RWPE2 (cell line): ENCODE results near the gene CLSTN2.

Source experiments
- ATAC-seq: fragments of 200-7000 bp; cut with Tn5 transposase; 3 replicates; pipeline ENCODE4 v1.9.1; 2021; ENCODE audit warnings: low read depth
- DNase-seq: peaks from one replicate; pipeline ENCODE4 v3.0.0-alpha.2; 2020; ENCODE audit warnings: low spot score
- H3K27ac ChIP-seq: fragments of 450-650 bp; 2 replicates; pipeline ENCODE4 v1.5.1; 2017; ENCODE audit warnings: mild to moderate bottlenecking; ENCODE audit not compliant: poor library complexity, severe bottlenecking
- H3K27me3 ChIP-seq: fragments of 250-450 bp; sonication (Bioruptor Pico); 2 replicates; pipeline ENCODE4 v1.5.1; 2021; ENCODE audit warnings: mild to moderate bottlenecking, moderate library complexity; ENCODE audit not compliant: insufficient read depth, poor library complexity, severe bottlenecking
- H3K36me3 ChIP-seq: fragments of 250-450 bp; sonication (Bioruptor Pico); 2 replicates; pipeline ENCODE4 v1.5.1; 2020; ENCODE audit warnings: low read depth, mild to moderate bottlenecking, moderate library complexity
- H3K4me1 ChIP-seq: fragments of 250-450 bp; sonication (Bioruptor Pico); 2 replicates; pipeline ENCODE4 v1.5.1; 2021; ENCODE audit warnings: mild to moderate bottlenecking, moderate library complexity; ENCODE audit not compliant: insufficient read depth, poor library complexity, severe bottlenecking
- H3K4me3 ChIP-seq: fragments of 250-450 bp; sonication (Bioruptor Pico); 2 replicates; pipeline ENCODE4 v1.5.1; 2021; ENCODE audit warnings: mild to moderate bottlenecking, moderate library complexity; ENCODE audit not compliant: severe bottlenecking
- H3K9me3 ChIP-seq: fragments of 250-450 bp; sonication (Bioruptor Pico); 2 replicates; pipeline ENCODE4 v1.5.1; 2021; ENCODE audit warnings: mild to moderate bottlenecking, moderate library complexity; ENCODE audit not compliant: severe bottlenecking
- CTCF ChIP-seq: fragments of 450-650 bp; IDR thresholded peaks from one replicate; pipeline ENCODE4 v1.5.1; 2017; ENCODE audit warnings: mild to moderate bottlenecking, moderate library complexity; ENCODE audit not compliant: poor library complexity, severe bottlenecking

The CLSTN2 gene

GRCh38 chr3:140244893-140245292 is 309.9 kb downstream of the CLSTN2 start:
- no peak for TF ChIP-seq CTCF
- no peak for DNase-seq

GRCh38 chr3:140246578-140246977 is 311.6 kb downstream of the CLSTN2 start:
- DNase-seq (no peak), ATAC-seq (no peak)
- no peak overlapping the region for H3K27ac ChIP-seq
- H3K36me3 ChIP-seq: no peaks in the 10 kb centered on the region
- no peaks in the 10 kb centered on the region for H3K9me3 ChIP-seq
- no peaks in the 10 kb centered on the region for H3K27me3 ChIP-seq
- no peak for TF ChIP-seq CTCF
- no peak overlapping the region for H3K4me3 ChIP-seq
- H3K4me1 ChIP-seq: no peaks in the 10 kb centered on the region

More at GRCh38 chr3:140244893-140245292, 309.9 kb downstream of the CLSTN2 start:
- no peaks in the 10 kb centered on the region for H3K27me3 ChIP-seq
- no peaks in the 10 kb centered on the region for H3K4me1 ChIP-seq
- no peaks in the 10 kb centered on the region for H3K9me3 ChIP-seq
- H3K4me3 ChIP-seq: no peak overlapping the region
- no peak; the same call in 2 of the 3 replicates for ATAC-seq
- H3K27ac ChIP-seq: no peak overlapping the region
- no peaks in the 10 kb centered on the region for H3K36me3 ChIP-seq

GRCh38 chr3:140247775-140248174 is 312.8 kb downstream of the CLSTN2 start:
- no peak for TF ChIP-seq CTCF
- Histone ChIP-seq H3K9me3 (no peaks in the 10 kb centered on the region), H3K27me3 (no peaks in the 10 kb centered on the region), H3K4me1 (no peaks in the 10 kb centered on the region), H3K27ac (no peak overlapping the region), H3K4me3 (no peak overlapping the region), H3K36me3 (no peaks in the 10 kb centered on the region)
- no peak for DNase-seq
- no peak for ATAC-seq

GRCh38 chr3:140249188-140249587 is 314.2 kb downstream of the CLSTN2 start:
- DNase-seq: no peak
- no peak for TF ChIP-seq CTCF
- no peaks in the 10 kb centered on the region for H3K9me3 ChIP-seq
- no peaks in the 10 kb centered on the region for H3K4me1 ChIP-seq
- no peaks in the 10 kb centered on the region for H3K27me3 ChIP-seq
- H3K4me3 ChIP-seq: no peak overlapping the region
- no peak for ATAC-seq
- no peak overlapping the region for H3K27ac ChIP-seq
- H3K36me3 ChIP-seq: no peaks in the 10 kb centered on the region

- Histone ChIP-seq H3K36me3 (no peaks in the 10 kb centered on the region), H3K27ac (no peak overlapping the region), H3K27me3 (no peaks in the 10 kb centered on the region), H3K4me1 (no peaks in the 10 kb centered on the region), H3K9me3 (no peaks in the 10 kb centered on the region), H3K4me3 (no peak overlapping the region)
- DNase-seq: no peak
- no peak for TF ChIP-seq CTCF
- no peak for ATAC-seq
Observed at GRCh38 chr3:140250010-140250855, 315.2 kb downstream of the CLSTN2 start.
